HepG2 (cell line): ENCODE measurements around the gene GAD1. TPM values are rescaled to one million over a fixed set of nuclear protein-coding genes. Genes with fewer than 3 reads are reported as not detected.

Source experiments
- ELF4 ChIP-seq: sonication (generic); formaldehyde crosslinking; IDR thresholded peaks from 2 replicates; pipeline ENCODE4 v1.5.0; 2020; ENCODE audit warnings: missing genetic modification reagents, mild to moderate bottlenecking, moderate library complexity, borderline replicate concordance
- IKZF1 ChIP-seq: fragments of 450-650 bp; IDR thresholded peaks from 2 replicates; pipeline ENCODE4 v1.7.1; 2016
- IRF2 ChIP-seq: IDR thresholded peaks from 2 replicates; pipeline ENCODE4 v1.6.1; 2018; ENCODE audit warnings: missing genetic modification reagents, missing compliant biosample characterization
- KLF12 ChIP-seq: sonication (generic); formaldehyde crosslinking; IDR thresholded peaks from 2 replicates; pipeline ENCODE4 v1.4.0; 2020; ENCODE audit warnings: missing genetic modification reagents, borderline replicate concordance
- MAF1 ChIP-seq: sonication (generic); formaldehyde crosslinking; IDR thresholded peaks from 2 replicates; pipeline ENCODE4 v1.5.0; 2020; ENCODE audit warnings: missing genetic modification reagents, borderline replicate concordance
- MBNL3 ChIP-seq: fragments of 250-450 bp; sonication (Bioruptor Pico); conservative IDR thresholded peaks from 2 replicates; pipeline ENCODE4 v1.8.0; 2022; ENCODE audit warnings: mild to moderate bottlenecking, inconsistent platforms
- NRL ChIP-seq: sonication (generic); formaldehyde crosslinking; IDR thresholded peaks from 2 replicates; pipeline ENCODE4 v1.5.0; 2020; ENCODE audit warnings: missing genetic modification reagents, mild to moderate bottlenecking, moderate library complexity, borderline replicate concordance
- PREB ChIP-seq: sonication (generic); formaldehyde crosslinking; IDR thresholded peaks from 2 replicates; pipeline ENCODE4 v1.4.0; 2020; ENCODE audit warnings: missing genetic modification reagents
- RNF2 ChIP-seq: fragments of 450-650 bp; conservative IDR thresholded peaks from 2 replicates; pipeline ENCODE4 v1.6.1; 2016; ENCODE audit warnings: low read depth
- TCF7 ChIP-seq: sonication (generic); IDR thresholded peaks from 2 replicates; pipeline ENCODE4 v1.6.1; 2016; ENCODE audit warnings: antibody characterized with exemption, low read depth
- UBTF ChIP-seq: sonication (generic); formaldehyde crosslinking; IDR thresholded peaks from 2 replicates; pipeline ENCODE4 v1.4.0; 2020; ENCODE audit warnings: mild to moderate bottlenecking, missing genetic modification reagents
- ZNF160 ChIP-seq: sonication (generic); formaldehyde crosslinking; IDR thresholded peaks from 2 replicates; pipeline ENCODE4 v1.8.0; 2022; ENCODE audit warnings: mild to moderate bottlenecking, inconsistent platforms, missing genetic modification reagents
- ZNF333 ChIP-seq: sonication (generic); formaldehyde crosslinking; IDR thresholded peaks from 2 replicates; pipeline ENCODE4 v1.4.0; 2020; ENCODE audit warnings: mild to moderate bottlenecking, missing genetic modification reagents, borderline replicate concordance
- ZNF768 ChIP-seq: sonication (generic); formaldehyde crosslinking; IDR thresholded peaks from 2 replicates; pipeline ENCODE4 v1.4.0; 2020; ENCODE audit warnings: missing genetic modification reagents
- polyA plus RNA-seq, 8 experiments: library from polyadenylated mRNA; depleted of rRNA in 3 of 8; stranded (reverse) in 7 of 8; unstranded in 1 of 8; fragments of >200 nt; fragmentation: Illumina TruSeq in 4 of 8; extraction: Trizol in 4 of 8; gene quantifications; 2 replicates each; pipeline versions ENCODE4 v1.2.1 to v1.2.3, GENCODE V29; 2011 to 2016; ENCODE audit warnings: low read depth in 4 of 8, missing spikeins in 1 of 8, mixed read lengths in 1 of 8; ENCODE audit not compliant: insufficient read depth in 1 of 8
- total RNA-seq, 5 experiments: library from RNA; depleted of rRNA; stranded (reverse); fragments of >200 nt; fragmentation: Illumina TruSeq; extraction: Trizol; gene quantifications; 2 replicates each; pipeline ENCODE4 v1.2.3, GENCODE V29; 2016; ENCODE audit warnings: low read depth in 1 of 5
- TF ChIP-seq, protein P1 (sequence below): sonication (generic); formaldehyde crosslinking; IDR thresholded peaks from 2 replicates; pipeline ENCODE4 v1.4.0; 2020; ENCODE audit warnings: missing genetic modification reagents, borderline replicate concordance
- TF ChIP-seq, protein P2 (sequence below): sonication (generic); formaldehyde crosslinking; IDR thresholded peaks from 2 replicates; pipeline ENCODE4 v1.5.0; 2020; ENCODE audit warnings: mild to moderate bottlenecking, missing genetic modification reagents
- TF ChIP-seq, protein P3 (sequence below): sonication (generic); formaldehyde crosslinking; IDR thresholded peaks from 2 replicates; pipeline ENCODE4 v1.8.0; 2022; ENCODE audit warnings: low read depth, missing genetic modification reagents

GAD1 gene
- total and polyA plus RNA-seq, 2 of the 13 experiments (the other 11 are each of a cell fraction or from before 2014, with no cell fraction given), result 0.09 to 0.13 TPM

DNA sequence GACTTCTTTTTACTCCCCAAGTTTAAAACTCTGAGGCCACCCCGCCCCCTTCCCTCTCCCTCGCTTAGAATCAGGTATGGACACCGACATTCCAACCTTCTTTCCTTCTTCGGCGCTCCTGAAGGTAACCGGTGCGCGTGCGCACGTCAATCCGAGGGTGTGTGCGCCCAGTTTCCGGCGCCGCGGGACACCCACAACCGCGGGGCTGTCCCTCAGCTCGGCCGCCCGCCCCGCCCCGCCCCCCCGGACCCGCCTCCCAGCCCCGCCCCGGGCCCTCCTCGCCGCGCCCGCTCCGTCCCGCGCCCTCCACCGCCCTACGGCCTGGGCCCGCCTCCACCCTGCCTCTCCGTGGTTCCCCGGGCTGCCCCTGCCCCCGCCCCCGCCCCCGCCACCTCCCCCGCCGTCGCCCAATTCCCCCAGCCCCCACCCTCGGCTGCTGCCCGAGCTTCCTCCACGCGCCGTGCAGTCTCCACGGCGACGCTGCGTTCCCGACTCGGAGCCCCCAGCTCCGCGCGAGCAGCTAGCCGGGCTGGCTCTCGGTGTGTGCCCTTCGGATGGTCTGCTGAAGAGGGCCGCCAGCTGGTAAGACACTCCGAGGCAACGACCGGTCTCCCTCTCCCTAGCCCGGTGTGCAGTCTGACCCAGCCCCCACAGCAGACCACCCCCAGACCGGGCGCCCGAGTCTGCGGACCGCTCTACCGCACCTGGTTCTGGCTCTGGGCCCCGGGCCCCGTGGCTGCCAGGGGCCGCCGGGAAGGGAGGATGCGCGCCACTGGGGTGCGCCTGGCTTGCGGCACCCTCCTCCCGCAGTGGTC, 45.9 kb upstream of the GAD1 start (continued):
- TF ChIP-seq UBTF (CRISPR knock-in tag) (peak; percentile 95), NRL (CRISPR knock-in tag) (peak; percentile 80; the same call in 1 of the 2 replicates), MAF1 (no peak), RNF2 (peak; percentile 86), KLF12 (CRISPR knock-in tag) (0 out of 2 replicates have a peak, but pooled peaks have one; percentile 4), ZNF768 (CRISPR knock-in tag) (peak; percentile 74), ZNF160 (0 out of 2 replicates have a peak, but pooled peaks have one; percentile 60), IKZF1 (no peak), PREB (CRISPR knock-in tag) (no peak), TCF7 (no peak), ZNF333 (0 out of 2 replicates have a peak, but pooled peaks have one; percentile 26), IRF2 (CRISPR knock-in tag) (no peak), MBNL3 (CRISPR knock-in tag) (no peak), ELF4 (CRISPR knock-in tag) (no peak)
- TF ChIP-seq, protein P1, sequence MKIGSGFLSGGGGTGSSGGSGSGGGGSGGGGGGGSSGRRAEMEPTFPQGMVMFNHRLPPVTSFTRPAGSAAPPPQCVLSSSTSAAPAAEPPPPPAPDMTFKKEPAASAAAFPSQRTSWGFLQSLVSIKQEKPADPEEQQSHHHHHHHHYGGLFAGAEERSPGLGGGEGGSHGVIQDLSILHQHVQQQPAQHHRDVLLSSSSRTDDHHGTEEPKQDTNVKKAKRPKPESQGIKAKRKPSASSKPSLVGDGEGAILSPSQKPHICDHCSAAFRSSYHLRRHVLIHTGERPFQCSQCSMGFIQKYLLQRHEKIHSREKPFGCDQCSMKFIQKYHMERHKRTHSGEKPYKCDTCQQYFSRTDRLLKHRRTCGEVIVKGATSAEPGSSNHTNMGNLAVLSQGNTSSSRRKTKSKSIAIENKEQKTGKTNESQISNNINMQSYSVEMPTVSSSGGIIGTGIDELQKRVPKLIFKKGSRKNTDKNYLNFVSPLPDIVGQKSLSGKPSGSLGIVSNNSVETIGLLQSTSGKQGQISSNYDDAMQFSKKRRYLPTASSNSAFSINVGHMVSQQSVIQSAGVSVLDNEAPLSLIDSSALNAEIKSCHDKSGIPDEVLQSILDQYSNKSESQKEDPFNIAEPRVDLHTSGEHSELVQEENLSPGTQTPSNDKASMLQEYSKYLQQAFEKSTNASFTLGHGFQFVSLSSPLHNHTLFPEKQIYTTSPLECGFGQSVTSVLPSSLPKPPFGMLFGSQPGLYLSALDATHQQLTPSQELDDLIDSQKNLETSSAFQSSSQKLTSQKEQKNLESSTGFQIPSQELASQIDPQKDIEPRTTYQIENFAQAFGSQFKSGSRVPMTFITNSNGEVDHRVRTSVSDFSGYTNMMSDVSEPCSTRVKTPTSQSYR (CRISPR knock-in tag), result 0 out of 2 replicates have a peak, but pooled peaks have one; percentile 26
- TF ChIP-seq, protein P2, sequence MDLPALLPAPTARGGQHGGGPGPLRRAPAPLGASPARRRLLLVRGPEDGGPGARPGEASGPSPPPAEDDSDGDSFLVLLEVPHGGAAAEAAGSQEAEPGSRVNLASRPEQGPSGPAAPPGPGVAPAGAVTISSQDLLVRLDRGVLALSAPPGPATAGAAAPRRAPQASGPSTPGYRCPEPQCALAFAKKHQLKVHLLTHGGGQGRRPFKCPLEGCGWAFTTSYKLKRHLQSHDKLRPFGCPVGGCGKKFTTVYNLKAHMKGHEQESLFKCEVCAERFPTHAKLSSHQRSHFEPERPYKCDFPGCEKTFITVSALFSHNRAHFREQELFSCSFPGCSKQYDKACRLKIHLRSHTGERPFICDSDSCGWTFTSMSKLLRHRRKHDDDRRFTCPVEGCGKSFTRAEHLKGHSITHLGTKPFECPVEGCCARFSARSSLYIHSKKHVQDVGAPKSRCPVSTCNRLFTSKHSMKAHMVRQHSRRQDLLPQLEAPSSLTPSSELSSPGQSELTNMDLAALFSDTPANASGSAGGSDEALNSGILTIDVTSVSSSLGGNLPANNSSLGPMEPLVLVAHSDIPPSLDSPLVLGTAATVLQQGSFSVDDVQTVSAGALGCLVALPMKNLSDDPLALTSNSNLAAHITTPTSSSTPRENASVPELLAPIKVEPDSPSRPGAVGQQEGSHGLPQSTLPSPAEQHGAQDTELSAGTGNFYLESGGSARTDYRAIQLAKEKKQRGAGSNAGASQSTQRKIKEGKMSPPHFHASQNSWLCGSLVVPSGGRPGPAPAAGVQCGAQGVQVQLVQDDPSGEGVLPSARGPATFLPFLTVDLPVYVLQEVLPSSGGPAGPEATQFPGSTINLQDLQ (CRISPR knock-in tag), result no peak
- TF ChIP-seq, protein P3, sequence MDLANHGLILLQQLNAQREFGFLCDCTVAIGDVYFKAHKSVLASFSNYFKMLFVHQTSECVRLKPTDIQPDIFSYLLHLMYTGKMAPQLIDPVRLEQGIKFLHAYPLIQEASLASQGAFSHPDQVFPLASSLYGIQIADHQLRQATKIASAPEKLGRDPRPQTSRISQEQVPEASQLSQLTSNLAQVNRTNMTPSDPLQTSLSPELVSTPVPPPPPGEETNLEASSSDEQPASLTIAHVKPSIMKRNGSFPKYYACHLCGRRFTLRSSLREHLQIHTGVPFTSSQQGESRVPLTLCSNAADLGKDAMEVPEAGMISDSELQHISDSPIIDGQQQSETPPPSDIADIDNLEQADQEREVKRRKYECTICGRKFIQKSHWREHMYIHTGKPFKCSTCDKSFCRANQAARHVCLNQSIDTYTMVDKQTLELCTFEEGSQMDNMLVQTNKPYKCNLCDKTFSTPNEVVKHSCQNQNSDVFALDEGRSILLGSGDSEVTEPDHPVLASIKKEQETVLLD, result peak; percentile 66; the same call in 1 of the 2 replicates
